Measurements from ENCODE around the gene SIGLEC10. TPM values are rescaled to one million over a fixed set of nuclear protein-coding genes. Genes with fewer than 3 reads are reported as not detected.

Gene SIGLEC10
- total and polyA plus RNA-seq, 9 of the 15 experiments (the other 6 are each of a cell fraction or from before 2014, with no cell fraction given) = 0.10 to 1.8 (median 0.82) TPM

- TF ChIP-seq ARID3A (IDR thresholded peaks at IDR 0.05; ENCODE audit: borderline replicate concordance, low read depth, low read length) (peak; percentile 31; the same call in 1 of the 2 replicates), RCOR1 (IDR thresholded peaks at IDR 0.05; ENCODE audit: borderline replicate concordance in 1 of 2, low read depth in 2 of 2, low read length in 2 of 2) (peak; percentile 20 to 88; a peak in 3 of 4 replicates), DPF2 (IDR thresholded peaks at IDR 0.05) (peak; percentile 46; the same call in 1 of the 2 replicates), ZNF639 (CRISPR knock-in tag; conservative IDR thresholded peaks at IDR 0.05 in 1 of 2, IDR thresholded peaks at IDR 0.05 in 1 of 2) (0 out of 4 replicates have a peak, but pooled peaks of 1 of the 2 experiments have one; percentile 45), USF2 (CRISPR knock-in tag; IDR thresholded peaks at IDR 0.05) (no peak), ZNF274 (IDR thresholded peaks at IDR 0.05; ENCODE audit: borderline replicate concordance, low read depth, low read length) (no peak)
Observed at GRCh38 chr19:51448411-51449016, 31.1 kb upstream of the SIGLEC10 start (continued).

All from K562 (cell line).